ENCODE data around the gene BMP10. TPM values are rescaled to one million over a fixed set of nuclear protein-coding genes. Genes with fewer than 3 reads are reported as not detected.

Gene BMP10
- total RNA-seq, 1 experiment from 2014 or later: not detected

DNA sequence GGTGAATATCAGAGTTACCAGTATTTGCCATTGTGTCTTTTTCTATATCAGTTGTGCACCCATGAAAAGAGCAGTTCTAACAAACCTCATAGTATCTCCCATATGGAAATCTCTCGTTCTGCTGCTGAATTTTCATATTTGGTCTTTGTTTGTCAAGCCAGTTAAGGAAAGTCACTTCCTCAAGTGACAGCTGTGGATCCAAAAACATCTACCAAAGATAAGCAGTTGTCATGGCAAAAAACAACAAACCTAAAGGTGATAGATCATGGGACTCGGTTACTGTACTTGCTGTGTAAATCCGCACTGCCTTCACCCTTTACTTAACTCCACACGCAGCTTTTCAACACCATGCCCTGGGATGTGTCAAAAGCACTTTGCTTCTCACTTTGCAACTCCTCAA lies 17.3 kb downstream of the BMP10 start:
- H3K4me3 Mint-ChIP-seq: no peak overlapping the region
- H3K18ac ChIP-seq (ENCODE audit: insufficient read length, low read depth, low read length): no peak overlapping the region
- H3K4me2 ChIP-seq (ENCODE audit: insufficient read depth, insufficient read length, low read length): no peak overlapping the region
- no peaks in the 10 kb centered on the region for H3K9me3 Mint-ChIP-seq
- no peak overlapping the region for H2AK5ac ChIP-seq (ENCODE audit: insufficient read length, low read length)
- no peak overlapping the region for H3K9ac ChIP-seq (ENCODE audit: extremely low read depth, insufficient read length, low read length)
- H2BK120ac ChIP-seq (ENCODE audit: low read depth, low read length, poor library complexity, severe bottlenecking): no peak overlapping the region
- TF ChIP-seq, protein P1, sequence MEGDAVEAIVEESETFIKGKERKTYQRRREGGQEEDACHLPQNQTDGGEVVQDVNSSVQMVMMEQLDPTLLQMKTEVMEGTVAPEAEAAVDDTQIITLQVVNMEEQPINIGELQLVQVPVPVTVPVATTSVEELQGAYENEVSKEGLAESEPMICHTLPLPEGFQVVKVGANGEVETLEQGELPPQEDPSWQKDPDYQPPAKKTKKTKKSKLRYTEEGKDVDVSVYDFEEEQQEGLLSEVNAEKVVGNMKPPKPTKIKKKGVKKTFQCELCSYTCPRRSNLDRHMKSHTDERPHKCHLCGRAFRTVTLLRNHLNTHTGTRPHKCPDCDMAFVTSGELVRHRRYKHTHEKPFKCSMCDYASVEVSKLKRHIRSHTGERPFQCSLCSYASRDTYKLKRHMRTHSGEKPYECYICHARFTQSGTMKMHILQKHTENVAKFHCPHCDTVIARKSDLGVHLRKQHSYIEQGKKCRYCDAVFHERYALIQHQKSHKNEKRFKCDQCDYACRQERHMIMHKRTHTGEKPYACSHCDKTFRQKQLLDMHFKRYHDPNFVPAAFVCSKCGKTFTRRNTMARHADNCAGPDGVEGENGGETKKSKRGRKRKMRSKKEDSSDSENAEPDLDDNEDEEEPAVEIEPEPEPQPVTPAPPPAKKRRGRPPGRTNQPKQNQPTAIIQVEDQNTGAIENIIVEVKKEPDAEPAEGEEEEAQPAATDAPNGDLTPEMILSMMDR (conservative IDR thresholded peaks at IDR 0.05): no peak
- no peak overlapping the region for H2BK5ac ChIP-seq (ENCODE audit: insufficient read length, low read length)
- H3K79me2 ChIP-seq (ENCODE audit: insufficient read depth, low read length): no peaks in the 10 kb centered on the region
- WGBS (ENCODE audit: extremely low coverage, insufficient read length, low lambda C conversion rate): no CpG with 5 or more reads among the region's 4 CpGs
- no peaks in the 10 kb centered on the region for H3K23me2 ChIP-seq (ENCODE audit: insufficient read length, low read depth, low read length, poor library complexity, severe bottlenecking)
- DNase-seq: no peak
- no peak overlapping the region for H2AFZ ChIP-seq (ENCODE audit: low read length)
- H4K91ac ChIP-seq (ENCODE audit: insufficient read length, low read depth, low read length): no peak overlapping the region
- no peak overlapping the region for H3K23ac ChIP-seq (ENCODE audit: insufficient read length, low read depth, low read length)
- peaks cover 2 to 3% of the 10 kb centered on the region in 2 experiments; a peak in 1 of 4 replicates for H3K4me1 Mint-ChIP-seq
- no peaks in the 10 kb centered on the region for H3K27me3 ChIP-seq (ENCODE audit: insufficient read depth, low read length)
- no peak overlapping the region for H3K27ac ChIP-seq (ENCODE audit: insufficient read length, low read depth, low read length)
- no peak overlapping the region for H4K5ac ChIP-seq (ENCODE audit: insufficient read length, low read depth, low read length)
- no peak overlapping the region for H3K56ac ChIP-seq (ENCODE audit: insufficient read length, low read depth, low read length)
- H4K8ac ChIP-seq (replicated peaks; ENCODE audit: insufficient read length, low read depth, low read length): no peak overlapping the region
- no peak overlapping the region for H2BK12ac ChIP-seq (ENCODE audit: insufficient read length, low read depth, low read length)
- no peak overlapping the region for H2BK15ac ChIP-seq (ENCODE audit: low read depth, low read length)
- no peaks in the 10 kb centered on the region for H3K79me1 ChIP-seq (ENCODE audit: insufficient read depth, low read depth, low read length, poor library complexity, severe bottlenecking)
- H2BK20ac ChIP-seq (ENCODE audit: low read depth, low read length, poor library complexity, severe bottlenecking): no peak overlapping the region
- H3K27me3 Mint-ChIP-seq (ENCODE audit: low read depth): no peaks in the 10 kb centered on the region; the same call in 1 of the 2 replicates
- H3K9me3 ChIP-seq (ENCODE audit: control insufficient read depth, low read depth, low read length): no peaks in the 10 kb centered on the region
- no peaks in the 10 kb centered on the region; the same call in 1 of the 2 replicates for H3K4me1 ChIP-seq (ENCODE audit: insufficient read depth, low read length)
- H3K14ac ChIP-seq (ENCODE audit: insufficient read depth, low read length): no peak overlapping the region
- H3K27ac Mint-ChIP-seq: no peak overlapping the region
- no peak overlapping the region for H3K4ac ChIP-seq (ENCODE audit: low read depth, low read length)
- H4K20me1 ChIP-seq (ENCODE audit: control insufficient read depth, insufficient read depth, insufficient read length): no peaks in the 10 kb centered on the region
- no peak overlapping the region for H3T11ph ChIP-seq (ENCODE audit: low read length)
- H3K36me3 Mint-ChIP-seq (ENCODE audit: insufficient read depth in 1 of 3, low read depth in 3 of 3): no peaks in the 10 kb centered on the region

Measured in H9 (cell line).